Amniotic epithelial cell (primary cell): ENCODE results near the gene BMPR1A.
"Not testable (repeated sequence)": the region's sequence is repeated elsewhere in the genome, so short reads cannot be mapped to it uniquely, and the experiment has no call there.

Experiments
- DNase-seq: peaks from one replicate; pipeline ENCODE4 v3.0.0-alpha.2; 2010; ENCODE audit warnings: low read depth

Gene BMPR1A

GRCh38 chr10:86969421-86970041, 213.1 kb downstream of the BMPR1A start:
- DNase-seq: peak; percentile 24

DNA sequence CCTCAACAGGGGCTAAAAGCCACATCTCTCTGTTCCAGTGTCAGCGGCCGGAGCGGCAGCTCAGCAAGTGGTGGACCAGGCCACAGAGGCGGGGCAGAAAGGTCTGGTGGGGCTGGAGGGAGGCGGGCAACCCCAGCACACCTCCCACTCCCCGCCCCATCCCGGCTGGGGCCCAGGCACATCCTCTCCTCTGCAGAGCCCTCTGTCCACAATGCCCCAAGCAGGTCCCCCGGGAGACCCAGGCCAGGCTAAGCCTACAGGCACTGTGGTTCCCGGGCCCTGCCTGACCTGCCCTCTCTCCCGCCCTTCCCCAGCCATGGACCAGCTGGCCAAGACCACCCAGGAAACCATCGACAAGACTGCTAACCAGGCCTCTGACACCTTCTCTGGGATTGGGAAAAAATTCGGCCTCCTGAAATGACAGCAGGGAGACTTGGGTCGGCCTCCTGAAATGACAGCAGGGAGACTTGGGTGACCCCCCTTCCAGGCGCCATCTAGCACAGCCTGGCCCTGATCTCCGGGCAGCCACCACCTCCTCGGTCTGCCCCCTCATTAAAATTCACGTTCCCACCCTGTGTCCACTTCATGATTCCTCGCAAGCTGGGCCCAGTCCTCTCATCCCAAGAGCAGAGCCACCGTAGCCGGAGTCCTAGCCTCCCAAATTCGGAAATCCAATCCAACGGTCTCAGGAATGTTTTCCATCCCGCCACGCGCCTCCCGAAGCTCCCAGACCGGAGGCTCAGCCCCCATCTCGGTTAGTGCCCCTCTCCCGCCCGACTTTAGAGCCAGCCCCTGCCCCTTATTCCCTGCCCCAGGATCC, 214.0 kb downstream of the BMPR1A start:
- DNase-seq: peak; percentile 28

DNA sequence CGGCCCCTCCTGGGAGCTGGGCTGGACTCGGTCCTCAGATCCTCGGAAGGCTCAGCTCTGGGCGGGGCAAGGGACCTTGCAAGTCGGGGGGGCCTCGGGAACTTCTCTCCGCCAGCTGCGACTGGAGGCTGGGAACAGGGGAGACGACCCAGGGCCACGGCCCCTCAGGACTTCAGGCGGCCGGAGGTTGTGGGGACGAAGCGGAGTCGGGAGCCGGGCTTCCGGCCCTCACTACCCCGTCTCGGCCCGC, 214.5 kb downstream of the BMPR1A start:
- DNase-seq: no peak

GRCh38 chr10:86971232-86971991, 215.0 kb downstream of the BMPR1A start:
- DNase-seq: peak; percentile 72

GRCh38 chr10:86972613-86973380, 216.4 kb downstream of the BMPR1A start:
- no peak for DNase-seq

GRCh38 chr10:86974484-86974883, 218.1 kb downstream of the BMPR1A start:
- no peak for DNase-seq

GRCh38 chr10:86976362-86977056, 220.1 kb downstream of the BMPR1A start:
- no peak for DNase-seq

GRCh38 chr10:86978457-86978856, 222.0 kb downstream of the BMPR1A start:
- not testable (repeated sequence) for DNase-seq

GRCh38 chr10:86979296-86979818, 222.9 kb downstream of the BMPR1A start:
- DNase-seq: no peak

DNA sequence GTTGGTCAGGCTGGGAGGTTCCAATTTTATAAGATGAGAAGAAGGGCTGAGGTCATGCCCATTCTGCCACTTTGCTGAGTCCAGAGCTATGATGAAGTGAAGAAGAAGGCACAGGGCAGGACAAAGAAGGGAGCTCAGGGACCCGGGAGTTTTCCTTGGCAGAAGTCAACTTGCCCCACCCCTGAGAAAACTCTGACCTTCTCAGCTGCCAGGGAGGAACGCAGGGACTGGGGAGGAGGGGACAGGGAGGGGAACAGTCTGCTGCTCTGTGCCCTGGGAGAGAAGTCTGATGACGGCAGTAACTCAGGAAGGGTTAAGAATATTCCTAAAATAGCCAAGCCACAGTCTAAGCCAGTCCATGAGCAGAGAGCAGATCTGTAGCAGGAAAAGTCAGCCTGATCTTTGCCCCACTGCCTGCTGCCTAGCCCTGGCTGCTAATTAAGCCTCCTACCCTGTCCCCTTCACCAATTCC, 223.6 kb downstream of the BMPR1A start:
- no peak for DNase-seq

GRCh38 chr10:86981020-86981419, 224.6 kb downstream of the BMPR1A start:
- DNase-seq: not testable (repeated sequence)

DNA sequence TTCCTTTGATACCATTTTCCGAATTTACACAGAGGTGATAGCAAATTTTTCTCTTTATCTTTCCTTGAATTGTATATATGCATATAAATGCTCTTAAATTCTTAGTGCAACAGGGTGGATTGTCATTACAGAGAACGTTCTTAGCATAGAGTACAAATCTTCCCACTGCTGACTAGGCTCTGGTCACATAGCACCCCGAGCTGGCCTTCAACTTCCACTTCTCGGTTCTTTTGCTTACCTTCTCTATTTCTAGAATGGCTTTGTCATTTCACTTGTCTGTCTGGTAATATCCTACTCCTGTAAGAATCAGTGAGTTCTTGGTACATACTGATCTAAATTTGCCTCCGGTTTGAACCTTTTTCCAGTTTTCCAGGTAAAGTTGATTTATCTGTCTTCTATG, 225.3 kb downstream of the BMPR1A start:
- no peak for DNase-seq
